Measurements from ENCODE around the gene MBD5. TPM values are rescaled to one million over a fixed set of nuclear protein-coding genes. Genes with fewer than 3 reads are reported as not detected.

MBD5 gene
- total RNA-seq, 1 donor from 2014 or later: 95.4 TPM

- Mint-ChIP-seq H3K4me3 (ENCODE audit: unreplicated experiment) (no peak overlapping the region), H3K27ac (ENCODE audit: unreplicated experiment) (no peak overlapping the region), H3K4me1 (ENCODE audit: low read depth, unreplicated experiment) (no peaks in the 10 kb centered on the region), H3K9me3 (ENCODE audit: unreplicated experiment) (no peaks in the 10 kb centered on the region), H3K36me3 (ENCODE audit: unreplicated experiment) (no peaks in the 10 kb centered on the region), H3K27me3 (ENCODE audit: unreplicated experiment) (peaks cover under 1% of the 10 kb centered on the region)
- TF ChIP-seq CTCF (IDR thresholded peaks at IDR 0.05; ENCODE audit: partially characterized antibody, unreplicated experiment): no peak
- DNase-seq: no peak
These were observed 45.0 kb downstream of the MBD5 start for GRCh38 chr2:148065936-148066335.

GRCh38 chr2:148067801-148068200 is 46.9 kb downstream of the MBD5 start:
- Mint-ChIP-seq H3K36me3 (ENCODE audit: unreplicated experiment) (no peaks in the 10 kb centered on the region), H3K27ac (ENCODE audit: unreplicated experiment) (no peak overlapping the region), H3K4me3 (ENCODE audit: unreplicated experiment) (no peak overlapping the region), H3K27me3 (ENCODE audit: unreplicated experiment) (peaks cover 3% of the 10 kb centered on the region), H3K4me1 (ENCODE audit: low read depth, unreplicated experiment) (no peaks in the 10 kb centered on the region), H3K9me3 (ENCODE audit: unreplicated experiment) (no peaks in the 10 kb centered on the region)
- TF ChIP-seq CTCF (IDR thresholded peaks at IDR 0.05; ENCODE audit: partially characterized antibody, unreplicated experiment): no peak
- no peak for DNase-seq

- TF ChIP-seq CTCF (IDR thresholded peaks at IDR 0.05; ENCODE audit: partially characterized antibody, unreplicated experiment): no peak
- no peaks in the 10 kb centered on the region for H3K36me3 Mint-ChIP-seq (ENCODE audit: unreplicated experiment)
- no peaks in the 10 kb centered on the region for H3K9me3 Mint-ChIP-seq (ENCODE audit: unreplicated experiment)
- no peak for DNase-seq
- H3K27ac Mint-ChIP-seq (ENCODE audit: unreplicated experiment): no peak overlapping the region
- H3K27me3 Mint-ChIP-seq (ENCODE audit: unreplicated experiment): peaks cover 3% of the 10 kb centered on the region
- no peak overlapping the region for H3K4me3 Mint-ChIP-seq (ENCODE audit: unreplicated experiment)
- no peaks in the 10 kb centered on the region for H3K4me1 Mint-ChIP-seq (ENCODE audit: low read depth, unreplicated experiment)
These were observed 50.5 kb downstream of the MBD5 start for GRCh38 chr2:148071351-148071750.

- no peak for DNase-seq
- no peaks in the 10 kb centered on the region for H3K27me3 Mint-ChIP-seq (ENCODE audit: unreplicated experiment)
- TF ChIP-seq CTCF (IDR thresholded peaks at IDR 0.05; ENCODE audit: partially characterized antibody, unreplicated experiment): no peak
- H3K4me1 Mint-ChIP-seq (ENCODE audit: low read depth, unreplicated experiment): no peaks in the 10 kb centered on the region
- H3K27ac Mint-ChIP-seq (ENCODE audit: unreplicated experiment): no peak overlapping the region
- no peak overlapping the region for H3K4me3 Mint-ChIP-seq (ENCODE audit: unreplicated experiment)
- no peaks in the 10 kb centered on the region for H3K36me3 Mint-ChIP-seq (ENCODE audit: unreplicated experiment)
- H3K9me3 Mint-ChIP-seq (ENCODE audit: unreplicated experiment): peaks cover 2% of the 10 kb centered on the region
These were observed 75.1 kb downstream of the MBD5 start for GRCh38 chr2:148096012-148096411.

- H3K27ac Mint-ChIP-seq (ENCODE audit: unreplicated experiment): peak overlapping the region; percentile 71
- H3K9me3 Mint-ChIP-seq (ENCODE audit: unreplicated experiment): peaks cover 6% of the 10 kb centered on the region
- DNase-seq: no peak
- TF ChIP-seq CTCF (IDR thresholded peaks at IDR 0.05; ENCODE audit: partially characterized antibody, unreplicated experiment): no peak
- peaks cover 2% of the 10 kb centered on the region for H3K27me3 Mint-ChIP-seq (ENCODE audit: unreplicated experiment)
- peaks cover 19% of the 10 kb centered on the region for H3K4me1 Mint-ChIP-seq (ENCODE audit: low read depth, unreplicated experiment)
- no peaks in the 10 kb centered on the region for H3K36me3 Mint-ChIP-seq (ENCODE audit: unreplicated experiment)
- H3K4me3 Mint-ChIP-seq (ENCODE audit: unreplicated experiment): peak overlapping the region; percentile 22
These were observed 81.8 kb downstream of the MBD5 start for GRCh38 chr2:148102641-148103040.

Data from glutamatergic neuron (in vitro differentiated cells).